GM12864 (cell line): ENCODE measurements around the gene PARM1.

Experiments used
- DNase-seq: peaks from one replicate; pipeline ENCODE4 v3.0.0-alpha.2; 2011; ENCODE audit warnings: low read depth
- H3K4me3 ChIP-seq: 2 replicates; pipeline ENCODE4 v1.5.1; 2011; ENCODE audit warnings: mild to moderate bottlenecking, low read depth, low read length, control low read depth
- TF ChIP-seq, protein P1 (sequence below): IDR thresholded peaks from 2 replicates; pipeline ENCODE4 v1.5.1; 2011; ENCODE audit warnings: low read depth, mild to moderate bottlenecking, moderate library complexity, low read length, control low read depth, inconsistent platforms; ENCODE audit errors: missing control alignments

Gene PARM1

DNA sequence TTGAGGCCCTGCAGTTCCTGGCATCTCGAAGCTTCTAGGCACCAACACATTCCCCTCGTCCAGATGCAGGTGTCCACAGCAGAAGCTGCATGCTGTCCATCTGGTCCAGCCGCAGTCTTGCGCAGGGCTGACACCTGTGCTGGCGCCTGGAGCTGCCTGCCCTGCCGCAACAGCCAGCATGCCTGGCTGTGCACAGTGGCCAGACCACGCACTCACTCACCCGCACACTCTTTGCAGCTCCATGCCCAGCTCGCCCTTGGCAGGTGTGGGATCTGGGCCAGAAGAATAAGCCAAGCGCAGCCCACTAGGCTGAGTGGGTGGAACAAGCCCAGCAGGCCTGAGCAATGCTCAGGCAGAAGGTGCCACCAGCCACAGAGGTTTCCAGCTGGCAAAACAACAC lies 125.6 kb downstream of the PARM1 start:
- no peak overlapping the region for H3K4me3 ChIP-seq
- TF ChIP-seq, protein P1, sequence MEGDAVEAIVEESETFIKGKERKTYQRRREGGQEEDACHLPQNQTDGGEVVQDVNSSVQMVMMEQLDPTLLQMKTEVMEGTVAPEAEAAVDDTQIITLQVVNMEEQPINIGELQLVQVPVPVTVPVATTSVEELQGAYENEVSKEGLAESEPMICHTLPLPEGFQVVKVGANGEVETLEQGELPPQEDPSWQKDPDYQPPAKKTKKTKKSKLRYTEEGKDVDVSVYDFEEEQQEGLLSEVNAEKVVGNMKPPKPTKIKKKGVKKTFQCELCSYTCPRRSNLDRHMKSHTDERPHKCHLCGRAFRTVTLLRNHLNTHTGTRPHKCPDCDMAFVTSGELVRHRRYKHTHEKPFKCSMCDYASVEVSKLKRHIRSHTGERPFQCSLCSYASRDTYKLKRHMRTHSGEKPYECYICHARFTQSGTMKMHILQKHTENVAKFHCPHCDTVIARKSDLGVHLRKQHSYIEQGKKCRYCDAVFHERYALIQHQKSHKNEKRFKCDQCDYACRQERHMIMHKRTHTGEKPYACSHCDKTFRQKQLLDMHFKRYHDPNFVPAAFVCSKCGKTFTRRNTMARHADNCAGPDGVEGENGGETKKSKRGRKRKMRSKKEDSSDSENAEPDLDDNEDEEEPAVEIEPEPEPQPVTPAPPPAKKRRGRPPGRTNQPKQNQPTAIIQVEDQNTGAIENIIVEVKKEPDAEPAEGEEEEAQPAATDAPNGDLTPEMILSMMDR, result no peak
- DNase-seq, result no peak

DNA sequence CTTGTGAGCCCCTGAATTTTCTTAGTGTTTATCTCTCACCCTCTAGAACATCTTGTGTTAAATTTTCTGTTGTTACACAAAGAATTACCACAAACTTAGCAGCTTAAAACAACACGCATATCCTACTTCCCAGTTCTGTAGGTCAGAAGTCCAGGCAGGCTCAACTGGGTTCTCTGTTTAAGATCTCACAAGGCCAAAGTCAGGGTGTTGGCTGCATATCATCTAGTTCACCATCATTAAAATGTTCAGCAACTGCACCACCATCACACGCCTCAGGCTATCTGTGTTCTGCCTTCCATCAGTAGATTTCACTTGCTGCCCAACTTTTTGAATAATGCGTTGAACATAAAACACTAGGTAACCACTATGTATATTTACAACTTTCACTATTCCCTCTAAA lies 130.5 kb downstream of the PARM1 start:
- TF ChIP-seq, protein P1, result no peak
- no peak for DNase-seq
- no peak overlapping the region for H3K4me3 ChIP-seq

DNA sequence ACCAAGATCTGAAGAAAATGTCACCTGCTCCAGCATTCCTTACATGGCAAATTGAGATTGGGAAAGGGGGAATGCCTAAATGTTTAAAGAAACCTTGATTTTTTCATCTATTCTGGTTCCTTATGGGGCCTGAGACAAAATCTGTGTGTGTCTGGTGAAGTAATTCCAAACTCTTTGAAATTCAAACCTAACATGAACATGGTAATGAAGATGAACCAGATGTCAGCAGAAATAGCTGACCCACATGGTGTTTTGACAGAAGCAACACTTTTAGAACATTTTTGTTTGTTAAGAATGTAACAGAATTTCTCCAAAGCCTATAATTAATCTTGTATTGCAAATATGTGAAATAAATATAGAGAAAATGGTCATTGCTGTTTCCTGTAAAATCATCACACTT lies 133.0 kb downstream of the PARM1 start:
- no peak for DNase-seq
- TF ChIP-seq, protein P1, result no peak
- no peak overlapping the region for H3K4me3 ChIP-seq

DNA sequence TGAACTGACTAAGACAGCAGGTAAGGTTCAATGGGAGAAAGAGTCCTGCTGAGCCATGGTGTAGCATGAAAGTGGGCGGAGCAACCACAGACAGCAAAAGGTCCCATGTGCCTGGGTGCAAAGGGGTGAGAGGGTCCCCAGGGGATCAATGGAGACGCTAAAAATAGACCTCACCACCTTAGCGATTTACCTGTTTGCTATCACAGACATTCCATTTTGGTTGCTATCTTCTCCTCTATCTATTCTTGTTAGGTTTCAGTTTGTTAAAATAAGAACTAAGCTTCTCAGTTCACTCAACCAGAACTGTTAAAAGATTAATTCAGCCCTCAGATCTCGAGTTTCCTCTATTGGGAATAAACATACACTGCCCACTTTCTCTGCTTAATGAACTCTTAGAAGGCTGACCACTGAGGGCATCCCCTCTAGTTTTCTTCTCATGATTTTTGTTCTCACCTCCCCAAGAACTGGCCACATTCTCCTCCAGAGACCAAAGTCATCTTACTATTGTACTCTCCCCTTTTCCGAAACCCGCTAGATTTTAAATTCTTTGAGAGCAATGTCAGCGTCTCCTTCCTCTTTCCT lies 136.7 kb downstream of the PARM1 start:
- DNase-seq, result no peak
- TF ChIP-seq, protein P1, result no peak
- H3K4me3 ChIP-seq, result no peak overlapping the region

DNA sequence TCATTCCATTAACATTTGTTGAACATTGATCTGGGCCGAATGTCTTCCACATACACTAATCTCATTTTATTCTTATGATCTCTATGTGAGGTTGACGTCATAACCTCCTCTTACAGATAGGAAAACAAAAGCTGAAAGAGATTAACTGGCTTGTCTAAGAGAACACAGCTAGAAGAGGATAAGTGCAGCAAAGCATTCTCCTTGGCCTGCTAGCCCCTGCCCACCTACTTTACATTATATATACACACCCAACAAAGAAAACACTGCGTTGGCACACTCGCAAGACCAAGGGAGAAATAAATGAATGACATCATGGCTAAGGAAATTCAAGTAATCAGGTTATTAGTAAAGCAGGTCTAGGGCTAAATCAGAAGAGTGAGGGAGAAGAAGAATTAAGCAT lies 138.4 kb downstream of the PARM1 start:
- no peak for DNase-seq
- TF ChIP-seq, protein P1, result no peak
- no peak overlapping the region for H3K4me3 ChIP-seq

DNA sequence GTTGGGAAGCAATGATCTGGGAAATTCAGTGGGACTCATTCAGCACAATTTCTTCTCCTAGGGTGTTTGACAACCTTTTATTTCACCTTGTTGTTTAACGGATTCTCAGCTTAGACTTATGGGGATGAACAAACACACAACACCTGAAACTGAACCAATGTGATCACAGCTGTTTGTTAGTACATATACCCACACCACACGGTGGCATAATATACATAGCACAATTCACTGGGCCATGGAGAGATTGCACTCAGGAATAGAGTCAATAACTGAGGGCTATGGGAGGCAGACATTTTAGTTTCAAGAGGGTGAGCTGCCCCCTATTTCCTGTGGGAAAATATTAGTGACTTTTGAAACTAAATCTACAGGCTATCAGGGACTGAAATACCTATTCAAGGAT lies 148.0 kb downstream of the PARM1 start:
- no peak overlapping the region for H3K4me3 ChIP-seq
- TF ChIP-seq, protein P1, result no peak
- no peak for DNase-seq

DNA sequence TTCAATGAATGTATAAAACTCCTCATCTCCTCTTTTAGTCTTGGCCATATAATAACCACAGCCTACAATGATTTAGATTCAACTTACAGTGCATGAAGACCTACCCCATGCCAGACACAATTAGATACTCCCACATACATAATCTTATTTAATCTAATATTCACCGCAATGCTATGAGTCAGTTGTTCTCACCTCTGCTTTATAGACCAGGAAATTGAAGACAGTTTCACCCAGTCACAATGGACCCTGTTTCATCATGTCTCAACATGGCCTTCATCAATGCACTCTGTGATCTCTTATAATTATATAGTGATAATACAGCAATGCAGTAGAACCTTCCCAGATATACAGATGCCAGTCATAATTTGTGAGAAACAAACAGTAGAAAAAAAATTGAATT lies 148.6 kb downstream of the PARM1 start:
- no peak overlapping the region for H3K4me3 ChIP-seq
- no peak for DNase-seq
- TF ChIP-seq, protein P1, result no peak
